K562 (cell line): ENCODE results near the gene PCK2. TPM values are rescaled to one million over a fixed set of nuclear protein-coding genes. Genes with fewer than 3 reads are reported as not detected.

Source experiments
- EHMT2 ChIP-seq: fragments of 450-650 bp; IDR thresholded peaks from 2 replicates; pipeline ENCODE4 v1.6.1; 2018; ENCODE audit warnings: antibody characterized with exemption
- FOXP4 ChIP-seq: sonication (generic); formaldehyde crosslinking; IDR thresholded peaks from 2 replicates; pipeline ENCODE4 v1.8.0; 2022; ENCODE audit warnings: mild to moderate bottlenecking, missing genetic modification reagents, borderline replicate concordance
- GATA2 ChIP-seq: sonication (generic); formaldehyde crosslinking; IDR thresholded peaks from 2 replicates; pipeline ENCODE4 v1.4.0; 2020; ENCODE audit warnings: mild to moderate bottlenecking, missing genetic modification reagents
- MTF1 ChIP-seq: fragments of 250-450 bp; sonication (Bioruptor Pico); IDR thresholded peaks from 2 replicates; pipeline ENCODE4 v1.9.0; 2021; ENCODE audit warnings: moderate library complexity, mild to moderate bottlenecking, inconsistent platforms, borderline replicate concordance
- NCOA1 ChIP-seq: fragments of 450-650 bp; IDR thresholded peaks from 2 replicates; pipeline ENCODE4 v1.6.1; 2016; ENCODE audit warnings: low read depth
- PYGO2 ChIP-seq: fragments of 450-650 bp; IDR thresholded peaks from 2 replicates; pipeline ENCODE4 v1.6.1; 2016; ENCODE audit warnings: mild to moderate bottlenecking, missing genetic modification characterization, moderate library complexity, missing compliant biosample characterization
- RBM14 ChIP-seq: fragments of 200-400 bp; formaldehyde crosslinking; IDR thresholded peaks from 2 replicates; pipeline ENCODE4 v1.6.1; 2018; ENCODE audit warnings: low read depth, mild to moderate bottlenecking, low read length, moderate library complexity, borderline replicate concordance; ENCODE audit not compliant: insufficient read depth
- RERE ChIP-seq: sonication (generic); formaldehyde crosslinking; IDR thresholded peaks from 2 replicates; pipeline ENCODE4 v1.8.0; 2023; ENCODE audit warnings: missing genetic modification reagents, mild to moderate bottlenecking, borderline replicate concordance
- TBP ChIP-seq: optimal IDR thresholded peaks from 2 replicates; pipeline ENCODE3; 2011; ENCODE audit warnings: low read depth, low read length, improper control_type of control experiment
- ZNF280B ChIP-seq: fragments of 250-450 bp; sonication (Bioruptor Pico); IDR thresholded peaks from 2 replicates; pipeline ENCODE4 v1.5.1; 2021; ENCODE audit warnings: mild to moderate bottlenecking
- polyA plus RNA-seq, 8 experiments: library from polyadenylated mRNA; depleted of rRNA in 4 of 8; stranded (reverse) in 5 of 8; unstranded in 3 of 8; fragments of >200 nt; fragmentation: Nextera tagmentation in 2 of 8; fragmentation: Illumina TruSeq in 1 of 8; extraction: Ambion mirVana in 2 of 8; extraction: Trizol in 1 of 8; gene quantifications; 2 replicates each; pipeline versions ENCODE4 v1.2.1 to v1.2.3, GENCODE V29; 2011 to 2014; ENCODE audit warnings: inconsistent platforms in 1 of 8, missing spikeins in 1 of 8
- total RNA-seq, 7 experiments: library from RNA; depleted of rRNA in 6 of 7; stranded (reverse); fragments of >200 nt in 6 of 7; fragmentation: Illumina TruSeq in 2 of 7; extraction: Trizol in 2 of 7; gene quantifications; 2 replicates each; pipeline versions ENCODE4 v1.2.1 to v1.2.3, GENCODE V29; 2011 to 2021; ENCODE audit warnings: low replicate concordance in 1 of 7
- TF ChIP-seq, protein P1 (sequence below): sonication (generic); formaldehyde crosslinking; IDR thresholded peaks from 2 replicates; pipeline ENCODE4 v1.8.1; 2023; ENCODE audit warnings: mild to moderate bottlenecking, missing genetic modification reagents, moderate library complexity
- TF ChIP-seq, protein P2 (sequence below): sonication (generic); formaldehyde crosslinking; IDR thresholded peaks from 2 replicates; pipeline ENCODE4 v1.8.0; 2022; ENCODE audit warnings: mild to moderate bottlenecking, missing genetic modification reagents
- TF ChIP-seq, protein P3 (sequence below): fragments of 250-450 bp; sonication (Bioruptor Pico); IDR thresholded peaks from 2 replicates; pipeline ENCODE4 v1.6.1; 2021; ENCODE audit warnings: mild to moderate bottlenecking

PCK2 gene
- total and polyA plus RNA-seq, 9 of the 15 experiments (the other 6 are each of a cell fraction or from before 2014, with no cell fraction given), result 3.3 to 60.9 (median 30.4) TPM

DNA sequence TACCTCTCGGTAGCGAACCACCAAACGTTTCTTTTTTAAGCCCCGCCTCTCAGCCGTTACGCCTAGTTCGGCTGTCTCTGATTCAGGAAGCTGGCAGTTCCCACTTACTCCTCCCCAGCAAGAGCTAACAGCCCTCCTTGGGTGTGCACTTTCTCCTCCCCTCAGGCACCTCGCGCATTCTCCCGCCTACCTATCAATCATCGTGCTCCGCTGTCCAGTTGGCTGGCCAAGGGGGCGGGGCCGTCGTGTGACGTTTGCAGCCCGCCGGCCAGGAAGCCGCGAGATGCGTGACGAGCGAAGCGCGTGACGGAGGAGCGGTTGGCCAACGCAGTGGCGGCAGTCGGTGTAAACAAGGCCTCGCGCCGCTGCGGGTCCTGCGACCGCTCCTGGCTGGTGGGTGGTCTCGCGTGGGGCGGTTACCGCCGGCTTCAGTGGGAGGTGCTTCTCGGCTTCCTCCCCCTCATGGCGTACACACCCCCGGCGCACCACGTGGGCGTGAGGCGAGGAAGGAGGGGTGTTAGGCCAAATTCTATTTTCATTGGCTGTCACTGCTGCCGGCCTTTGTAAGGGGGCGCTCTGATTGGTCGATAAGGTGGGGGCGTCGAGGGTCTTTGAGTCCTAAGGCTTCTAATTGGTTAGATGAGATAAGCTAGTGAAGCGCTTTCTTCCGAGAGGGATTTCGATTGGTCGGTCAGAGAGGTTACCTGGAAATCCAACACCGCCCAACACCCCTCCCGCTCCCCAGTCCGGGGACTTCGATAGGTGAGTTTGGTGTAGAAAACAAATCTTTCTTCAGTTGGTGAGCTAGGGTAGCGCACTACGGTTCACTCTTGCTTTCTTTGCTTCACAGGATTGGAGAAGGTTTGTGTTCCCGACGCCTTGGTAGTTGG lies 20.7 kb downstream of the PCK2 start, which contains the start of the genes DCAF11 and NRL (continued):
- TF ChIP-seq, protein P1, sequence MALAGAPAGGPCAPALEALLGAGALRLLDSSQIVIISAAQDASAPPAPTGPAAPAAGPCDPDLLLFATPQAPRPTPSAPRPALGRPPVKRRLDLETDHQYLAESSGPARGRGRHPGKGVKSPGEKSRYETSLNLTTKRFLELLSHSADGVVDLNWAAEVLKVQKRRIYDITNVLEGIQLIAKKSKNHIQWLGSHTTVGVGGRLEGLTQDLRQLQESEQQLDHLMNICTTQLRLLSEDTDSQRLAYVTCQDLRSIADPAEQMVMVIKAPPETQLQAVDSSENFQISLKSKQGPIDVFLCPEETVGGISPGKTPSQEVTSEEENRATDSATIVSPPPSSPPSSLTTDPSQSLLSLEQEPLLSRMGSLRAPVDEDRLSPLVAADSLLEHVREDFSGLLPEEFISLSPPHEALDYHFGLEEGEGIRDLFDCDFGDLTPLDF (CRISPR knock-in tag), result no peak
- TF ChIP-seq MTF1 (CRISPR knock-in tag) (no peak), ZNF280B (CRISPR knock-in tag) (no peak), NCOA1 (no peak), PYGO2 (tag) (no peak), RERE (CRISPR knock-in tag) (no peak), FOXP4 (no peak; the same call in 1 of the 2 replicates), RBM14 (no peak), TBP (peak; percentile 35), GATA2 (CRISPR knock-in tag) (no peak), EHMT2 (no peak)
- TF ChIP-seq, protein P2, sequence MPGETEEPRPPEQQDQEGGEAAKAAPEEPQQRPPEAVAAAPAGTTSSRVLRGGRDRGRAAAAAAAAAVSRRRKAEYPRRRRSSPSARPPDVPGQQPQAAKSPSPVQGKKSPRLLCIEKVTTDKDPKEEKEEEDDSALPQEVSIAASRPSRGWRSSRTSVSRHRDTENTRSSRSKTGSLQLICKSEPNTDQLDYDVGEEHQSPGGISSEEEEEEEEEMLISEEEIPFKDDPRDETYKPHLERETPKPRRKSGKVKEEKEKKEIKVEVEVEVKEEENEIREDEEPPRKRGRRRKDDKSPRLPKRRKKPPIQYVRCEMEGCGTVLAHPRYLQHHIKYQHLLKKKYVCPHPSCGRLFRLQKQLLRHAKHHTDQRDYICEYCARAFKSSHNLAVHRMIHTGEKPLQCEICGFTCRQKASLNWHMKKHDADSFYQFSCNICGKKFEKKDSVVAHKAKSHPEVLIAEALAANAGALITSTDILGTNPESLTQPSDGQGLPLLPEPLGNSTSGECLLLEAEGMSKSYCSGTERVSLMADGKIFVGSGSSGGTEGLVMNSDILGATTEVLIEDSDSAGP (CRISPR knock-in tag), result no peak
- TF ChIP-seq, protein P3, sequence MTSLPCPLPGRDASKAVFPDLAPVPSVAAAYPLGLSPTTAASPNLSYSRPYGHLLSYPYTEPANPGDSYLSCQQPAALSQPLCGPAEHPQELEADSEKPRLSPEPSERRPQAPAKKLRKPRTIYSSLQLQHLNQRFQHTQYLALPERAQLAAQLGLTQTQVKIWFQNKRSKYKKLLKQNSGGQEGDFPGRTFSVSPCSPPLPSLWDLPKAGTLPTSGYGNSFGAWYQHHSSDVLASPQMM (CRISPR knock-in tag), result no peak
